Cardiac fibroblast (primary cell): ENCODE data around the gene SLC27A2.

Source experiments
- DNase-seq, 2 donors: peaks; one replicate each; pipeline versions ENCODE4 v3.0.0 to v3.0.0-alpha.2; 2010; ENCODE audit warnings: low read depth in 2 of 2
- H3K4me3 ChIP-seq, 2 donors: replicated peaks in 1 of 2; 1 replicate in 1 of 2; 2 replicates in 1 of 2; pipeline ENCODE4 v1.5.1; 2011; ENCODE audit warnings: low read depth in 2 of 2, low read length in 2 of 2, mild to moderate bottlenecking in 2 of 2, moderate library complexity in 1 of 2
- TF ChIP-seq, protein P1 (sequence below): IDR thresholded peaks from one replicate; pipeline ENCODE4 v1.5.1; 2011; ENCODE audit warnings: low read depth, mild to moderate bottlenecking, low read length, inconsistent platforms

The SLC27A2 gene

DNA sequence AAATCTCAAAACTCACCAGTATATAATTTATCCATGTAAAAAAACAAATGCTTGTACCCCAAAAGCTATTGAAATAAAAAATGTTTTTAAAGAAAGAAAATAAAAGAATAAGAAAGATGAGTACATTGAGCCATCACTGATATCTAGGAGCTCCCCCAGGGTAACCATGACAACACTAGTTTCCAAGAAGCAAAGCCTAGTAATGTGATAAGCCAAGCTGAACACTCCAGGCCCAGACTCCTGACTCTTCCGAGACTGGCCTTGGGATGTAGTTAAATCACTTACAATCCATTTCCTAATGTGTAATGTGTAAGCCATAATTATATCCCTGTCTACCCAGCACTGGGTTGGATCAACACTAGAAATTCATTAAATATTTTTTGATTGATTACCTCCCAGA is 41.9 kb upstream of the SLC27A2 start:
- H3K4me3 ChIP-seq, result no peak overlapping the region
- TF ChIP-seq, protein P1, sequence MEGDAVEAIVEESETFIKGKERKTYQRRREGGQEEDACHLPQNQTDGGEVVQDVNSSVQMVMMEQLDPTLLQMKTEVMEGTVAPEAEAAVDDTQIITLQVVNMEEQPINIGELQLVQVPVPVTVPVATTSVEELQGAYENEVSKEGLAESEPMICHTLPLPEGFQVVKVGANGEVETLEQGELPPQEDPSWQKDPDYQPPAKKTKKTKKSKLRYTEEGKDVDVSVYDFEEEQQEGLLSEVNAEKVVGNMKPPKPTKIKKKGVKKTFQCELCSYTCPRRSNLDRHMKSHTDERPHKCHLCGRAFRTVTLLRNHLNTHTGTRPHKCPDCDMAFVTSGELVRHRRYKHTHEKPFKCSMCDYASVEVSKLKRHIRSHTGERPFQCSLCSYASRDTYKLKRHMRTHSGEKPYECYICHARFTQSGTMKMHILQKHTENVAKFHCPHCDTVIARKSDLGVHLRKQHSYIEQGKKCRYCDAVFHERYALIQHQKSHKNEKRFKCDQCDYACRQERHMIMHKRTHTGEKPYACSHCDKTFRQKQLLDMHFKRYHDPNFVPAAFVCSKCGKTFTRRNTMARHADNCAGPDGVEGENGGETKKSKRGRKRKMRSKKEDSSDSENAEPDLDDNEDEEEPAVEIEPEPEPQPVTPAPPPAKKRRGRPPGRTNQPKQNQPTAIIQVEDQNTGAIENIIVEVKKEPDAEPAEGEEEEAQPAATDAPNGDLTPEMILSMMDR, result no peak
- DNase-seq, result no peak

DNA sequence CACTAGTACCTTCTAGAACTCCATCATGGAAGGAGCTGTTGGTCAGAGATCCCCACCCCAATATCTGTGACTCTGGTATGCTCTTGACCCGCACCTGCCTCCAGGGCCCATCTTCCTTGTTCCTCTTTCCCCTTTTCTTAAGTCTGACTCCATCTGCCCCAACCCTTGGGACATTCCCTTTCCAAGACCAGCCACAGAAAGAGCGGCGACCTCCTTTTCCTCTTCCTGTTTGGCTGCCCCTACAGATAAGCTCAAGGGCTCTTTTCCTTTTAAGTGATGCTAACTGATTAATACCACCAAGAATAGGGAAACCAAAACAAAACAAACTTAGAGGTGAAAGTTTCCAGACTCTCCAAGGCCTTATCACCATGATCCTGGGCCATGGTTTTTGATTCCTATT is 41.0 kb upstream of the SLC27A2 start:
- no peak for DNase-seq
- H3K4me3 ChIP-seq, result no peak overlapping the region
- TF ChIP-seq, protein P1, result no peak

DNA sequence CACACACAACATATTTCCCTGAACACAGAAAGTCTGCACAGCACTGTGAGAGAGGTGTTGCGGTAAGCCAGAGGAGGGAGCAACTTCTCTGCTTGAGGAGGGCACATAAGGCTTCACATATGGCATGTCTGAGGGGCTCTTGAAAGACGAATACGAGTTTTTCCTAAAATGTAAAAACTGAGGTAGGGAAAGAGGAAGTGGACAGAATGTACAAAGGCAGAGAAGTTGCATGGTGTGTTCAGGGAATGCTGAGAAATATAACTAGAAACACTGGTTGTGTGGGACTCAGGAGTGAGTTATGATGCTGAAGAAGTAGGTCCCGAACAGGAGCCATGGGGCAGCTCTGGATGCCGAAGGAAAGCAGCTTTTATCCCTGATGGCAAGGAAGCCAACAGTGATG is 40.1 kb upstream of the SLC27A2 start:
- no peak for DNase-seq
- TF ChIP-seq, protein P1, result no peak

DNA sequence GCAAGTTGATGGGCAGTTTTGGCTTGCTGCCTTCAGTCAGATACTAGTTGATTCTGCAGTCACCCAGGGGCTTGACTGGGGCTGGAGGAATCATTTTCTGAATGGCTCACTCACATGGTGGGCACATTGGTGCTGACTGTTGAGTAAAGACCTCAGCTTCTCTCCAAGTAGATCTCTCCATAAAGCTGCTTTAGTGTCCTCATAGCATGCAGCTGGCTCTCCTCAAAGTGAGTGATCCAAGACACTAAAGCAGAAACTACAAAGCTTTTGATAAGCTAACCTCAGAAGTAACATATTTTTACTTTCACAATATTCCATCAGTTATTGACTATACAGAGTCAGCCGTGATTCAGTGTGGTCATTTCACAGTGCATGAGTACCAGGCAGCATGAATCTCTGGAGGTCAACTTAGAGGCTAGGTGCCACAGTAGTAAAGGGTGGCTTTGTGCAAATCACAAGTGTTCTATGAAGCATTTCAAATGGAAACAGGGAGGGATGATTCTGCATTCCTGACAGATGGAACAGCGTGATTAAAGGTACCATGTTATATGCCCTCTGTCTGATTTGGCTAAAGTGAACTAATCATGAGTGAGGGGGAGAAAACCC is 38.6 kb upstream of the SLC27A2 start:
- no peak for DNase-seq
- TF ChIP-seq, protein P1, result no peak
- H3K4me3 ChIP-seq, result no peak overlapping the region

More for the DNA sequence above, 40.1 kb upstream of the SLC27A2 start:
- H3K4me3 ChIP-seq, result no peak overlapping the region

DNA sequence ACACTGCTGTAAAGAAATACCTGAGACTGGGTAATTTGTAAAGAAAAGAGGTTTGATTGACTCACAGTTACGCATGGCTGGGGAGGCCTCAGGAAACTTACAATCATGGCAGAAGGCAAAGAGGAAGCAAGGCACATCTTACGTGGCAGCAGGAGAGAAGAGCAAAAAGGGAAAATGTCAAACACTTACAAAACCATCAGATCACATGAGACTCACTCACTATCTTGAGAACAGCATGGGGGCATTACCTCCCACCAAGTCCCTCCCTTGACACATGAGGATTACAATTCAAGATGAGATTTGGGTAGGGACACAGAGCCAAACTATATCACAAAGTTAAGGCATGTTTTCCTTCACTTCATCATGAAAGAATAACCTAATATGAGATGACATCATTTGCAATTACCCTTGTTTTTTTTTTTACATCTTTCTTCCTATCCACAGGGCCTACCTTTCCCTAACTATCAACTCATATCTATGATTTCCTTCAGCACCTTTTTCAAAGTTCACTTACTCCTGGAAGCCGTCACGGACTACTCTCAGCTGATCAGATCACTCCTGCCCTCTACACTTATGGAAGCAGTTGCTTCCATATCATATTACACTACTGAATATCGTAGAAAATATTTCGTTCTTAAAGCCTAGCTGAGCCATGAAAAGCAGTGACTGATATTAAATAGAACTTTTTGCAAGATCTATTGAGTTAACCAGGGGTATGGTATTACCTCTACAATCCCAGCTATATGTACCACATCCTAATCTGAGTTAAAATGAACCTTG is 37.5 kb upstream of the SLC27A2 start:
- DNase-seq, result no peak
- TF ChIP-seq, protein P1, result no peak
- no peak overlapping the region for H3K4me3 ChIP-seq

DNA sequence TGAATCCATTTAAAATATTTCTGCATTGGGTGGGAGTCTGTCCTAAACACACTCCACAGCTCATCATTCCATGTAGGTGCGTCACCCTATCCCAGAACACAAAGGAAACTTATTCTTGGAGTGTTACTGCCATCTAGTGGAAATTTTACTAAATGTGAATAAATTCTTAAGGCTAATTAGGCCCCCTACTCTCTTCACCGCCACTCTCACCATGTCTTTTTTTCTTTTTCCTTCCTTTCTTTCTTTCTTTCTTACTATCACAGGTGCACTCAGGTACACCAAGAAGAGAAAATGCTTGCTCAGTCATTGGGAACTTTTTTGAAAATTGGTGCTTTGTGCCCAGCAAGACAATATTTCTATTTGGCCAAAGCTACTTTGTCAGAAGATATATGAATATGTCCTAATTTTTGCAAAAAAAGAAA is 36.5 kb upstream of the SLC27A2 start:
- no peak overlapping the region for H3K4me3 ChIP-seq
- TF ChIP-seq, protein P1, result peak; percentile 20
- peak; percentile 88 to 91 for DNase-seq

DNA sequence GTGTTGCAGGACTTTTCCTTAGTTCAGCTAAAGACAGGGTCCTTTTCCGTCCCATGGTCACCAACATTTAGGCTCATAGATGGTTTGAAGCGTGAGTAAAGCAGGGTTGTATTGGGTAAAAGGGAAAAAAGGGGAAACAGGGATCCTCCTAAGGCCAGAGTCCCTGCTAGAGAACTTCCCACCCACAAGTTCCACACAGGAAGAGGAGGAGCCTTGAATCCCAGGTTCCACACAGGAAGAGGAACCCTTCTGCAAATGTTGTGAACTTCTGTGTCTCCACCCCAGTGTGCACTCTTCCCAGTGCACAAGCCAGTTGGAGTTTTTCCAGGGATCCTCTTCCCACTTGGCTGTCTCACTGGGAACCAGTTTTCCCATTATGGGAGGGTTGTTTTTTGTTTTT is 35.4 kb upstream of the SLC27A2 start:
- no peak for DNase-seq
- TF ChIP-seq, protein P1, result no peak
- H3K4me3 ChIP-seq, result no peak overlapping the region
